IPS-NIHi11 (cell line): ENCODE data around the gene SMPD4.
"Not testable (repeated sequence)": the region's sequence is repeated elsewhere in the genome, so short reads cannot be mapped to it uniquely, and the experiment has no call there.

Experiments used
- DNase-seq: peaks from one replicate; pipeline ENCODE4 v3.0.0; 2012; ENCODE audit warnings: mixed read lengths, low spot score

SMPD4 gene

DNA sequence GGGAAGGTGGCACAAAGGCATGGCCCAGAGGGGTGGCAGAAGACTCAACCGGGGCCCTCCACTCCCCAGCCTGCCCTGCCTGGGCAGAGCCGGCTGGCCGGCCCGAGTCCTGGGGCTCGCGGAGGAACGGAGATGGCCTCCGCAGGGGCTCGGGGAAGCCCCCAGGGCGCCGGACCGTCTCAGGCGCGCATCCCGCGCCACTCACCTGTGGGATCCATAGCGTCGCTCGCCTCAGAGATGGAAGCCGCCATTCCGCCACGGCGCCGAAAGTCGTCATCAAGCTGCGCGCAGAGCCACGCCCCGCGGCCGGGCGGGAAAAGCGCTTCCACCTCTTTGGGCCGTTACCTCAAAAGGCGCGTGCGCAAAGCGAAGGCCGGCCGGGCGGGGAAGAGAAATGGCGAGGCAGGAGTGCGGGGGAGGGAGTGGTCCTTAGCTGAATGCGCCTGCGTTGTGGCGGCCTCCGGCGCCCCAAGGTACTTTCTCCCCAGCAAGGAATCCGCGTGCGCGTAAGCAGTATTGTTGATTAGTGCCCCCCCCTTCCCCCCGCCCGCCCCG is at the start of gene SMPD4:
Gene SMPD4 (minus strand): TSS at position 278 of the 555 bp plus-strand sequence. CDS start 5,010 bp downstream, outside the sequence.
- peak; percentile 89 for DNase-seq

- DNase-seq, result not testable (repeated sequence)
Measured at GRCh38 chr2:130230907-130231306, 49.5 kb upstream of the SMPD4 start.

DNA sequence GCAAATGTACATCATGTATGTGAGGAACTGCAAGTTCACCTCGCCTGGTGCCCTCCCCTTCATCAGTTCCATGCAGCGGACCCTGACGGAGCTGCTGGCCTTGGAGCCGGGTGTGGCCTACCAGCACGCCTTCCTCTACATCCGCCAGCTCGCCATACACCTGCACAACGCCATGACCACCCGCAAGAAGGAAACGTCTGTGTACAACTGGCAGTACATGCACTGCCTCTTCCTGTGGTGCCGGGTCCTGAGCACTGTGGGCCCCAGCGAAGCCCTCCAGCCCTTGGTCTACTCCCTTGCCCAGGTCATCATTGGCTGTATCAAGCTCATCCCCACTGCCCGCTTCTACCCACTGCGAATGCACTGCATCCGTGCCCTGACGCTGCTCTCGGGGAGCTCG is 49.0 kb upstream of the SMPD4 start:
- not testable (repeated sequence) for DNase-seq

GRCh38 chr2:130229161-130229510 is 47.7 kb upstream of the SMPD4 start:
- DNase-seq, result not testable (repeated sequence)

- not testable (repeated sequence) for DNase-seq
Measured at GRCh38 chr2:130228467-130229160, 47.2 kb upstream of the SMPD4 start.

GRCh38 chr2:130228005-130228404 is 46.6 kb upstream of the SMPD4 start:
- DNase-seq, result not testable (repeated sequence)

GRCh38 chr2:130222523-130222922 is 41.1 kb upstream of the SMPD4 start:
- DNase-seq, result not testable (repeated sequence)

DNA sequence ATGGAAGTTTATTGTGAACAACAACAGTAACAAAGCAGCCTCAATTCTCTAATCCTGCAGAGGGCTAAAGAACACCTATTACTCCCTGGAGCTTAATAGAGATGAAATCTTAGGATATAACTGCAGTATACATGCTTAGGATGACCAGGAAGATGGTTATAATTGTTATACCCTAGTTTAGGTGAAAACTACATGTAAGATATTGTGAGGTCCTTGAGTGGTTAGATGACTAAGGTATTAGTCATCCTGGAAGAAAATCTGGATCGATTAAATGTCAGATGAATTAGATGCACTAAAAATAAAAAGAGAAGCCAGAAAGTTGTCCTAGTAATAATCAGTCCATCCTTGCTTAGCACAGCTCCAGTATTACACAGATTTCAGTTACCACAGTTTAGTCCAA is 39.1 kb upstream of the SMPD4 start:
- not testable (repeated sequence) for DNase-seq

DNA sequence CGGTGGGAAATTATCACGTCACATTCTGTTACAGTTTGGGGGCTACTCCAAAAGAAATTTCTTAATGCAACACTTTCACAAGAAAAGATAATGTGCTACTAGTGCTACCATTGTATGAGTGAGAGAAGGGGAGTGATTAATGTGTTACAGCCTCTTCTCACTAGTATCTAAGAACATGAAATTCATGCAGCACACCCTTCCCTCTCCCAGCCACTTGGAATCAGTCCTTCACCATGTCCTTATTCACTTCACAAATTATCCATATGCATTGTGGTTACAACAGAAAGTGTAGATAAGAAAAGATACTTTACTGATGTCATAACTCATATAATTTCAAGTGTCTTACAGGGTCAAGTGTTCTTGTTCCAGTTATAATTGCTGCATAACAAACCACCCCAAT is 37.7 kb upstream of the SMPD4 start:
- not testable (repeated sequence) for DNase-seq

- DNase-seq, result not testable (repeated sequence)
Measured at GRCh38 chr2:130207051-130207450, 25.6 kb upstream of the SMPD4 start.

DNA sequence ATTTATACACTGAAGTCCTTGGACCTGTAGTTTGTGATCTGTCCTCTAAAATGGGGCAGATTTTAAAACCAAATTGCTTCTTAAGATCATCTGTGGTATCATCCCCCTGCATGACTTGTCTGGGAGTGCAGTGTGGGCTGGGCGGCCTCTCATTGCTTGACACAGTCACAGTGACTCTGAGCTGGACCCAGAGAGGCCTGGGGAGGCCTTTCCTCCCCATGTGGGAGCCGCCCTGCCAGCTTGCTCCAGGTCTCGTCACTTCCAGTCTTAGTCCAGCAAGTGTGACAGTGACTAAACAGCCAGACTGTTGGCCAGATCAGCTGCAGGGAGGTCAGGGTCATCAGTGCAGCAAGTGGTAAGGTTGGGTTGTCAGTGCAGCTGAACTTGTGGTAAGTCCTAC is 21.7 kb upstream of the SMPD4 start:
- not testable (repeated sequence) for DNase-seq

GRCh38 chr2:130202518-130202917 is 21.1 kb upstream of the SMPD4 start:
- not testable (repeated sequence) for DNase-seq

DNA sequence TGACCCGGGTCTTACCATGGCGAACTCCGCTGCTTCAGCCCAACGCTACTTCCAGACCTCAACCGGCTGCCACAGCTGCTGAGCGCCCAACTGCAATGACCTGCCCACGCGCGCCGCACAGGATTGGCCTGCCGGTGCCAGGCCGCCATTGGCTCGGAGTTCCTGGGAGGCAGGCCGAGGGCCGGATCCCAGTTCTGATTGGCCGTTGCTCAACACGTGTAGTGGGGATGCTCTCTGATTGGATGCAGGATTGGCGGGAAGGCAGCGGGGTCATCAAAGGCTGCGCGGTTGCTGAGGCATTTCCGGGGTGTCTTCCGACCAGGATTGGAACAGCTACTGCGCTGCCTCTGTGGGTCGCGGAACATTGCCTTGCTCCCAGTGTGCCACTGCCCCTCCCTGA is 16.9 kb upstream of the SMPD4 start, which contains the start of gene TUBA3E:
Gene TUBA3E (minus strand): TSS at position 97 of the 400 bp plus-strand sequence. CDS start 79 bp downstream, at position 18.
- no peak for DNase-seq

DNA sequence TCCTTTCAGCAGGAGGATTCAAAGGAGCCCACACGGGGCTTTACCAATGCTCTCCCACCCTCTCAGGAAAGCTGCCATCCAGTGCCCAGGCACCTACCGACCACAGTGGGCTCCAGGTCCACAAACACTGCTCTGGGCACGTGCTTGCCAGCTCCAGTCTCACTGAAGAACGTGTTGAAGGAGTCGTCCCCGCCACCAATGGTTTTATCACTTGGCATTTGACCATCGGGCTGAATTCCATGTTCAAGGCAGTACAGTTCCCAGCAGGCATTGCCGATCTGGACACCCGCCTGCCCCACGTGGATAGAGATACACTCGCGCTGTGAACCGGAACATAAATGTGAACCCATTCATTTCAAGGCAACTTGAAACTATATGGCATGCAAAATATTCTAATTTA is 14.7 kb upstream of the SMPD4 start:
- not testable (repeated sequence) for DNase-seq

DNA sequence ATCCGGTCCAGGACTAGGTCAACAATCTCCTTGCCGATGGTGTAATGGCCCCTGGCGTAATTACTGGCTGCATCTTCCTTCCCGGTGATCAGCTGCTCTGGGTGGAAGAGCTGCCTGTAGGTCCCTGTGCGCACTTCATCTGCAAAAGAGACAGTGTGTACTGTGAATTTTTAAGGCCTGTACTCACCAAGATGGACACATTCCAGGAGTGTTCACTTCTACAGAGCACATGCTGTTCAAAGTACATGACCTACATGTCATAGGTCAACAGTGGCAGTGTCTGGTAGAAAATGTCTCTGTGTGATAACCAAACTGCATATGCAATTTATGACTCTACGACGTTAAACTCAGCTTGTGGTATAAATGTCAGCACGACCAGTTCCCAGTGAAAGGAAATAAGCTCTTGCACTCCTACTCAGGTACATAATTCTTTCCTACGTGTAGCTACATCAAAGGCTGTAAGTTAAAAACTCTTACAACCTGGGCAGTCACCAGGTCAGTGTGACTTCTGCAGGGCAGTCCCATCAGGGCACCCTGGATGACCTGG is 13.8 kb upstream of the SMPD4 start:
- DNase-seq, result not testable (repeated sequence)

- not testable (repeated sequence) for DNase-seq
Measured at GRCh38 chr2:130193824-130194223, 12.4 kb upstream of the SMPD4 start.

DNA sequence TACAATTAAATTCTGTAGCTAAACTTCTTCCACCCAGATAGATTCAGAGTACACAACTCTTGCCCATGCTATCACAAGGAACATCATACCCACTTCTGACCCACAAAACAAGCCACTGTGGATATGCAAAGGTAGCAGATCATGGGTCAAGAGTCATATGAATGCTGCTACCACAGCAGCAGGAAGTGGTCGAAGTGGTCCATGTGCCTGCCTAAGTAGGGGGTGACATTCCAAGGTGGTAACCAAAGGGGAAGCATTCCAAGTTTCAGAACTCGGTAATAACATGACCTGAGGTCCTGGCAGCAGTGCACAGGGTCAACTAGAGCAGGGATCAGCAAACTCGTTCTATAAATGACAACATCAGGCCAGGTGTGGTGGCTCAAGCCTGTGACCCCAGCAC is 11.0 kb upstream of the SMPD4 start:
- not testable (repeated sequence) for DNase-seq

- DNase-seq, result not testable (repeated sequence)
Measured at GRCh38 chr2:130191319-130191718, 9.9 kb upstream of the SMPD4 start.

- DNase-seq, result no peak
Measured at GRCh38 chr2:130190237-130190636, 8.8 kb upstream of the SMPD4 start.

DNA sequence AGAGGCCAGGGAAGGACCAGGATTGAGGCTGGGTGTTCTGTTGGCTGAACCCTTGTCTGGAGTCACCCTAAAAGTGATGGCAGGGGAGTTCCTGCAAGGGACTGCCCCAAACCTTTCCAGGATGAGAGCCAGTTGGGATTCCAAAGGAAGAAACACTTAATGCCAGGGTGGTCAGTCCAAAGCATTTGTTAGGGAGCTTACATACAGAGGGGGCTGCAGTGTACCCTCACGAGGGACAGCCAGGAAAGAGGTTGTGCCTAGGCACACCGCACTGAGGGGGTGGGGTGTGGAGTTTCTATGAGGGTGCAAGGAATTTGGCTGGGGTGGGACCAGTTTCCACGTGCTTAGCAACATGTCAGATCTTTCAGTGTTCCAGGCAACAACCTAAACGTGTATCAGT is 7.6 kb upstream of the SMPD4 start:
- not testable (repeated sequence) for DNase-seq

GRCh38 chr2:130187859-130188792 is 6.7 kb upstream of the SMPD4 start:
- not testable (repeated sequence) for DNase-seq

- no peak for DNase-seq
Measured at GRCh38 chr2:130187268-130187667, 5.9 kb upstream of the SMPD4 start.
